ENCODE data around the gene RAD23A.
A peak's percentile ranks its signal among the peaks of the same experiment; 100 is the strongest.
"Not testable (repeated sequence)": the region's sequence is repeated elsewhere in the genome, so short reads cannot be mapped to it uniquely, and the experiment has no call there.

The RAD23A gene
- long read RNA-seq, donor 1, transcript RAD23A-207 (2 exons, 545 nt) = minor isoform, 15 of 53 reads
- long read RNA-seq, donor 1, transcript RAD23A-201 (9 exons, 1,736 nt) = major isoform, 16 of 53 reads
- long read RNA-seq, donor 1, transcript RAD23A-203 (9 exons, 1,746 nt) = major isoform, 16 of 53 reads
- long read RNA-seq, donor 1, partial matches to known transcripts = 5 of 53 reads
- long read RNA-seq, donor 1, other reads (novel, unspliced or antisense) = 0 of 53 reads
- long read RNA-seq, donor 2, transcript RAD23A-201 (9 exons, 1,736 nt) = major isoform, 14 of 35 reads
- long read RNA-seq, donor 2, transcript RAD23A-207 (2 exons, 545 nt) = minor isoform, 8 of 35 reads
- long read RNA-seq, donor 2, transcript RAD23A-203 (9 exons, 1,746 nt) = minor isoform, 13 of 35 reads
- long read RNA-seq, donor 2, partial matches to known transcripts = 0 of 35 reads
- long read RNA-seq, donor 2, other reads (novel, unspliced or antisense) = 0 of 35 reads
- long read RNA-seq, donor 3, transcript RAD23A-203 (9 exons, 1,746 nt) = major isoform, 12 of 44 reads
- long read RNA-seq, donor 3, transcript RAD23A-201 (9 exons, 1,736 nt) = minor isoform, 6 of 44 reads
- long read RNA-seq, donor 3, transcript RAD23A-207 (2 exons, 545 nt) = major isoform, 12 of 44 reads
- long read RNA-seq, donor 3, partial matches to known transcripts = 14 of 44 reads
- long read RNA-seq, donor 3, other reads (novel, unspliced or antisense) = 0 of 44 reads
- long read RNA-seq, donor 4, transcript RAD23A-207 (2 exons, 545 nt) = minor isoform, 17 of 56 reads
- long read RNA-seq, donor 4, transcript RAD23A-201 (9 exons, 1,736 nt) = minor isoform, 16 of 56 reads
- long read RNA-seq, donor 4, transcript RAD23A-203 (9 exons, 1,746 nt) = major isoform, 22 of 56 reads
- long read RNA-seq, donor 4, partial matches to known transcripts = 0 of 56 reads
- long read RNA-seq, donor 4, other reads (novel, unspliced or antisense) = 0 of 56 reads
- long read RNA-seq, donor 5, transcript RAD23A-201 (9 exons, 1,736 nt) = minor isoform, 23 of 104 reads
- long read RNA-seq, donor 5, transcript RAD23A-203 (9 exons, 1,746 nt) = major isoform, 31 of 104 reads
- long read RNA-seq, donor 5, transcript RAD23A-207 (2 exons, 545 nt) = minor isoform, 16 of 104 reads
- long read RNA-seq, donor 5, partial matches to known transcripts = 34 of 104 reads
- long read RNA-seq, donor 5, other reads (novel, unspliced or antisense) = 0 of 104 reads
- long read RNA-seq, donor 6, transcript RAD23A-207 (2 exons, 545 nt) = minor isoform, 14 of 83 reads
- long read RNA-seq, donor 6, transcript RAD23A-201 (9 exons, 1,736 nt) = minor isoform, 21 of 83 reads
- long read RNA-seq, donor 6, transcript RAD23A-203 (9 exons, 1,746 nt) = major isoform, 23 of 83 reads
- long read RNA-seq, donor 6, partial matches to known transcripts = 25 of 83 reads
- long read RNA-seq, donor 6, other reads (novel, unspliced or antisense) = 0 of 83 reads
- long read RNA-seq, donor 7 = 0 reads
- long read RNA-seq, donor 8, transcript RAD23A-201 (9 exons, 1,736 nt) = major isoform, 16 of 54 reads
- long read RNA-seq, donor 8, transcript RAD23A-207 (2 exons, 545 nt) = minor isoform, 10 of 54 reads
- long read RNA-seq, donor 8, transcript RAD23A-203 (9 exons, 1,746 nt) = minor isoform, 8 of 54 reads
- long read RNA-seq, donor 8, partial matches to known transcripts = 20 of 54 reads
- long read RNA-seq, donor 8, other reads (novel, unspliced or antisense) = 0 of 54 reads

GRCh38 chr19:12945479-12946091, at the start of gene RAD23A:
TSS of gene RAD23A (plus strand) at chr19:12945862. CDS start at chr19:12945949, 87 bp downstream.
- DNase-seq = peak; percentile 90

DNA sequence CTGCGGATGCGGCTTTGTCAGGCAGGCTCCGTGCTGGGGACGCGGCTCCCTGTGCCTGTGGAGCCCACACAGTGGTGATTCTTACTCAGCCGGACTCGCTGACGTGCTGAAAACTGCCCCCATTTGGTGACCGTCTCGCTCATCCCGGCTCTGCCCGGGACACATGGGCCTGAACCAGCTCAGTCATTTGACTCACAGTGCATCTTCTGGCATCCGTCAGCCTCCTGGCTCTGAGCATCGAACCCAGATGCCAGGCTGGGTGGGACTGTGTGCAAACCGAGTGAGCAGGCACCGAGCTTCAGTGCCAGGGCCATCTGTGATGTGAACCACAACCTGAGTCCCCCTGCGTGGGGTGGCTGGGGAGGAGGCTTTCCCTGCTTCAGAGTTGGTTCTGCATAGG, 49.2 kb upstream of the RAD23A start:
- DNase-seq = no peak

GRCh38 chr19:12899891-12900518, 45.7 kb upstream of the RAD23A start:
- DNase-seq = no peak

- no peak for DNase-seq
Observed at GRCh38 chr19:12907166-12907565, 38.5 kb upstream of the RAD23A start.

DNA sequence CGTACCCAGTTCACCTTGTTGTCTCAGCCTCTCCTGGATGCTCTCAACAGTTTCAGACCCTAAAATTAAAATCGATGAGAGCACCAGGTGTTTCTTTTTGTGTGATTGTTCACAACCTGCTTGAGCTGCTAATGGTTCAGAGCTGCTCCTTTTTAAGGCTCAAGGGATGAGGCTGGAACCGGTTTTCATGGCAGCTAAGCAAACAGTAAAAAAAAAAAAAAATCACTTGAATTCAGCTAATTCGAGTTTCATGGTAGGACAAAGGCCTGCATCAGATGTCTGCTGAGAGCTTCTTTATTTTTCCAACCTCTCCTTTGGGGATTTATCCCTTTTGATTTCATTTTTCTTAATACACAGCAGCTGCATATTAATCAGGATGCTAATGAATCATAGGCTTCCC, 33.1 kb upstream of the RAD23A start:
- no peak for DNase-seq

GRCh38 chr19:12913011-12913561, 32.6 kb upstream of the RAD23A start:
- peak; percentile 65 for DNase-seq

- DNase-seq = no peak
Observed at GRCh38 chr19:12913851-12914690, 31.6 kb upstream of the RAD23A start.

- not testable (repeated sequence) for DNase-seq
Observed at GRCh38 chr19:12915860-12916259, 29.8 kb upstream of the RAD23A start.

DNA sequence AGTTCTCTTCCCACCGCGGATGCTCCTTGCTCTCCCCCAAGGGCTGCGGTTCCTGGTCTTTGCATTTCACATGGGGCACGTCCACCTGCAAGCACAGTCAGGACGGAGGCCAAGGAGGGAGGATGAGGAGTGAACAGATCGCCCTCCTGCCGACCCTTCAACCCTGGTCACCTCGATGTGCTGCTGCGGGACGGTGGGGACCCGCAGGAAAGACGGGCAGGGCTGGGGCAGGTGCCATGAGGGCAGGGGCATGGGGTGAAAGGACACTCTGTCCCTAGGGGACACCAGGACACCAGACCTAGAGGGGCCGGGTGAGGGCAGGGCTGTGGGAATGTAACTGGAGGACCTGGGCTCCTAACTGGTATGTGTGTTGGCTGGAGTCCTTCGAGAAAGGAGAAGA, 27.4 kb upstream of the RAD23A start:
- no peak for DNase-seq

GRCh38 chr19:12921047-12921446, 24.6 kb upstream of the RAD23A start:
- no peak for DNase-seq

GRCh38 chr19:12922959-12923358, 22.7 kb upstream of the RAD23A start:
- DNase-seq = no peak

GRCh38 chr19:12924621-12925310, 20.9 kb upstream of the RAD23A start:
- DNase-seq = no peak

- DNase-seq = no peak
Observed at GRCh38 chr19:12930002-12930645, 15.5 kb upstream of the RAD23A start.

DNA sequence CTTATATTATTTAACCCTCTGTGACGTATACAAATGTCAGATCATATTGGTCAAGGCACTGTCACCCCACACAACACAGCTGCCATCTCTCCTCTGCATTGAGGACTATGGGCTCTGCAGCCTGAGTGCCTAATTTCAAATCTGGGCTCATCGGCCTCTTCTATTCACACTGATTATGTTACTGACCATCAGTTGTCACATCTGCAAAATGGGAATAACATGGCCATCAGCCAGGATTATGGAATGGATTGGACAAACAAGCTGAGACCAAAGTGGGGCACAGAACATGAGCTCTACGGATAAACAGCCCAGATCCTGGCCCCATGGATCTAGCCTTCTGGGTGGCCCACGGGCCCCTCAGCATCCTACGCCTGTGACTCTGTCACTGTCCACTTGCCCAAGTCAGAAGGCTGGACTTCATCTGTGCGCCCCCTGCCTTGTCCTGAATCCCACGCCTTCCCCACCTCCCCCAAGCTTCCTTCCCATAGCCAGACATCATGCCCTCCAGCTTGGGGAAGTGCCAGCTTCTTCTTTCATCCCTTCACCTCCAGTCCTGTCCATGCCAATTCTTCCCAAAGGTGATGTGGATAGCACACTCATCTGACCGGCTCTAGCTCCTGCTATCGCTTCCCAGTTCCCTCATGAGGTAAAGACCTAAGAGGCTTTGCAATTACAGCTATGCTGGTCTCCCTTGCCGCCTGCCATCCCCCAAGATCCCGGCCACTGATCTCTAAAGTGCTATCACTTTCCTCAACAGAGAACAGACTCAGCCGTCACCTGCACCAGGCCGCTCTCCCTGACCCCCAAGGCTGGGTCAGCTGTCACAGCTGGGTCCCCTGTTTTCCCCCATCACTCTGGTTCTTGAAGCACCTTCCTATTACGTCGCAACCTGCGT, 13.0 kb upstream of the RAD23A start:
- DNase-seq = no peak

- DNase-seq = peak; percentile 82
Observed at GRCh38 chr19:12933287-12934072, 12.2 kb upstream of the RAD23A start, which contains the start of gene FARSA. TSS of gene FARSA (minus strand) at chr19:12933711. CDS start at chr19:12933696, 15 bp downstream.

DNA sequence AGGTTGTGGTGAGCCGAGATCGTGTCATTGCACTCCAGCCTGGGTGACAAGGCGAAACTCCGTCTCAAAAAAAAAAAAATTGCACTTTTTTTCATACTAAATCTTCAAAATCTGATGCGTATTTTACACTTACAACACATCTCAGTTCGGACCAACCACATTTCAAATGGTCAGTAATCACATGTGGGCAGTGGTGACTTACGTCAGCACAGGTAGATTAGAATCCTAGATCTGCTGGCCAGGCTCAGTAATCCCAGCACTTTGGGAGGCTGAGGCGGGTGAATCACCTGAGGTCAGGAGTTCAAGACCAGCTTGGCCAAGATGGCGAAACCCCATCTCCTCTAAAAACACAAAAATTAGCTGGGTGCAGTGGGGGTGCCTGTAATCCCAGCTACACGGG, 10.6 kb upstream of the RAD23A start:
- no peak for DNase-seq
